Stimulated activated CD8-positive, alpha-beta memory T cell treated with anti-CD3 and anti-CD28 coated beads, Interleukin-15, amount 100 ng/mL, for 48 hours (primary cell): Measurements from ENCODE around the gene ACTR10.

ENCODE experiments used
- DNase-seq, 2 donors: peaks; one replicate each; pipeline ENCODE4 v3.0.0-alpha.2; 2020; ENCODE audit warnings: low read depth in 2 of 2

ACTR10 gene

GRCh38 chr14:58280954-58281787, 81.2 kb downstream of the ACTR10 start:
- no peak for DNase-seq

- no peak for DNase-seq
These were observed 82.0 kb downstream of the ACTR10 start for GRCh38 chr14:58281969-58282368.

- DNase-seq = no peak
These were observed 83.1 kb downstream of the ACTR10 start for GRCh38 chr14:58282925-58283593.

- no peak for DNase-seq
These were observed 83.8 kb downstream of the ACTR10 start for GRCh38 chr14:58283730-58284129.

- no peak for DNase-seq
These were observed 85.2 kb downstream of the ACTR10 start for GRCh38 chr14:58285132-58285531.
